Subcutaneous adipose tissue (tissue), 4 donors: ENCODE data around the gene LRRC19. TPM values are rescaled to one million over a fixed set of nuclear protein-coding genes. Genes with fewer than 3 reads are reported as not detected.

Experiments used
- CTCF ChIP-seq: fragments of 450-650 bp; IDR thresholded peaks from one replicate; pipeline ENCODE4 v1.5.1; 2016; ENCODE audit warnings: low read depth, mild to moderate bottlenecking, control low read depth, antibody characterized with exemption, moderate library complexity
- total RNA-seq, 4 donors: library from RNA; depleted of rRNA; stranded (reverse); fragments of >200 nt; gene quantifications; one replicate each; pipeline ENCODE4 v1.1.0, GENCODE V29; 2016

Gene LRRC19
- total RNA-seq, 4 donors from 2014 or later = not detected

- no peak for TF ChIP-seq CTCF
Observed at GRCh38 chr9:26946753-26947727, 58.4 kb downstream of the LRRC19 start, which contains the start of gene PLAA. Gene PLAA (minus strand): TSS chr9:26947242. CDS start chr9:26947045, 197 bp downstream.

- TF ChIP-seq CTCF = no peak
Observed at GRCh38 chr9:26945591-26945990, 59.9 kb downstream of the LRRC19 start.

Other genes starting within 250 kb of the LRRC19 start
- gene CAAP1, start 112.9 kb downstream of the LRRC19 start, total RNA-seq = 10 to 100 TPM in 3 of 4 donors, 1 to 10 TPM in 1; 10.0 to 17.0 (median 12.6) TPM
- gene PLAA, start 58.4 kb downstream of the LRRC19 start, total RNA-seq = 10 to 100 TPM; 24.3 to 31.1 (median 27.2) TPM
- gene IFT74, start 49.3 kb downstream of the LRRC19 start, total RNA-seq = 10 to 100 TPM; 13.2 to 15.0 (median 13.9) TPM
- gene TEK, start 103.6 kb upstream of the LRRC19 start, total RNA-seq = 10 to 100 TPM in 3 of 4 donors, 1 to 10 TPM in 1; 8.3 to 36.7 (median 16.7) TPM